ENCODE data around the gene FGF4. TPM values are rescaled to one million over a fixed set of nuclear protein-coding genes. Genes with fewer than 3 reads are reported as not detected.

Gene FGF4
- total and polyA plus RNA-seq, 12 donors, result not detected

GRCh38 chr11:69726481-69726880 is 48.7 kb downstream of the FGF4 start:
- Histone ChIP-seq H3K36me3 (replicated peaks in 1 of 2) (no peaks in the 10 kb centered on the region), H3K4me1 (replicated peaks in 1 of 2) (no peaks in the 10 kb centered on the region), H3K9me3 (replicated peaks in 1 of 3) (no peaks in the 10 kb centered on the region), H3K27ac (no peak overlapping the region), H3K4me3 (no peak overlapping the region), H3K27me3 (peaks cover 19% of the 10 kb centered on the region)
- WGBS, 4 donors, result 59 to 76% (median 68%) methylated on average over 9 to 18 of the region's 18 CpGs
- TF ChIP-seq, protein P1, sequence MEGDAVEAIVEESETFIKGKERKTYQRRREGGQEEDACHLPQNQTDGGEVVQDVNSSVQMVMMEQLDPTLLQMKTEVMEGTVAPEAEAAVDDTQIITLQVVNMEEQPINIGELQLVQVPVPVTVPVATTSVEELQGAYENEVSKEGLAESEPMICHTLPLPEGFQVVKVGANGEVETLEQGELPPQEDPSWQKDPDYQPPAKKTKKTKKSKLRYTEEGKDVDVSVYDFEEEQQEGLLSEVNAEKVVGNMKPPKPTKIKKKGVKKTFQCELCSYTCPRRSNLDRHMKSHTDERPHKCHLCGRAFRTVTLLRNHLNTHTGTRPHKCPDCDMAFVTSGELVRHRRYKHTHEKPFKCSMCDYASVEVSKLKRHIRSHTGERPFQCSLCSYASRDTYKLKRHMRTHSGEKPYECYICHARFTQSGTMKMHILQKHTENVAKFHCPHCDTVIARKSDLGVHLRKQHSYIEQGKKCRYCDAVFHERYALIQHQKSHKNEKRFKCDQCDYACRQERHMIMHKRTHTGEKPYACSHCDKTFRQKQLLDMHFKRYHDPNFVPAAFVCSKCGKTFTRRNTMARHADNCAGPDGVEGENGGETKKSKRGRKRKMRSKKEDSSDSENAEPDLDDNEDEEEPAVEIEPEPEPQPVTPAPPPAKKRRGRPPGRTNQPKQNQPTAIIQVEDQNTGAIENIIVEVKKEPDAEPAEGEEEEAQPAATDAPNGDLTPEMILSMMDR (IDR thresholded peaks at IDR 0.05), result no peak
- TF ChIP-seq POLR2A (IDR thresholded peaks at IDR 0.05), result no peak
- intact Hi-C loops (cut with DNase I), result no loop called here
- no peak for DNase-seq

GRCh38 chr11:69726019-69726418 is 49.1 kb downstream of the FGF4 start:
- DNase-seq, result no peak
- H3K4me1 ChIP-seq (replicated peaks in 1 of 2), result no peaks in the 10 kb centered on the region
- H3K4me3 ChIP-seq, result no peak overlapping the region
- 51 to 58% (median 55%) methylated on average over 9 of the region's 9 CpGs for WGBS, 4 donors
- no peaks in the 10 kb centered on the region for H3K36me3 ChIP-seq (replicated peaks in 1 of 2)
- TF ChIP-seq POLR2A (IDR thresholded peaks at IDR 0.05), result no peak
- TF ChIP-seq, protein P1 (IDR thresholded peaks at IDR 0.05), result no peak
- intact Hi-C loops (cut with DNase I), result no loop called here
- H3K27ac ChIP-seq, result no peak overlapping the region
- H3K27me3 ChIP-seq, result peaks cover 15% of the 10 kb centered on the region
- no peaks in the 10 kb centered on the region for H3K9me3 ChIP-seq (replicated peaks in 1 of 3)

DNA sequence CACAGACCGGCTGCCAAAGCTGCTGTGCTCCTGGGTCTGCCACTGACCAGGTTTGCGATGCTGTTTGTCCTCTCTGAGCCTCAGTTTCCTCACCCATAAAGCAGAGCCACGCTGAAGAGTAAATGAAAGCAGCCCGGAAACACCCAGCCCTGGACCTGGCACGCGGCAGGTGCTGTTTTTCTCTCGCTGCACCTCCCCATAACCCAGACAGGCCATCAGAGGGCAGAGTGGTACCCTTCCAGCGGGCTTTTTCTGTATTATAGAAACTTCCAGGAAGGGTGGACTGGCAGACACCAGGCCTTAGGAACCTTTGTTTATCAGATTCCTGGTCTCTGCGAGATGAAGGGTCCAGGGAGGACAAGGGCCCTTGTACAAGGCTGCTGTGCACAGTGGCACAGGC is 53.4 kb downstream of the FGF4 start:
- 24 to 58% (median 50%) methylated on average over 3 to 9 of the region's 9 CpGs for WGBS, 4 donors
- TF ChIP-seq, protein P1 (IDR thresholded peaks at IDR 0.05), result no peak
- no peak for TF ChIP-seq POLR2A (IDR thresholded peaks at IDR 0.05)
- no peak for DNase-seq
- no peaks in the 10 kb centered on the region for H3K36me3 ChIP-seq (replicated peaks in 1 of 2)
- H3K4me3 ChIP-seq, result no peak overlapping the region
- no peaks in the 10 kb centered on the region for H3K4me1 ChIP-seq (replicated peaks in 1 of 2)
- no peak overlapping the region for H3K27ac ChIP-seq
- H3K27me3 ChIP-seq, result peaks cover 20% of the 10 kb centered on the region
- intact Hi-C loops (cut with DNase I), result no loop called here
- no peaks in the 10 kb centered on the region for H3K9me3 ChIP-seq (replicated peaks in 1 of 3)

- WGBS, 4 donors, result 48 to 52% (median 50%) methylated on average over 12 to 14 of the region's 14 CpGs
- Histone ChIP-seq H3K27ac (no peak overlapping the region), H3K4me1 (replicated peaks in 1 of 2) (no peaks in the 10 kb centered on the region), H3K4me3 (no peak overlapping the region), H3K27me3 (peaks cover 18% of the 10 kb centered on the region), H3K36me3 (replicated peaks in 1 of 2) (no peaks in the 10 kb centered on the region), H3K9me3 (replicated peaks in 1 of 3) (no peaks in the 10 kb centered on the region)
- no peak for DNase-seq
- intact Hi-C loops (cut with DNase I), result no loop called here
- no peak for TF ChIP-seq POLR2A (IDR thresholded peaks at IDR 0.05)
- TF ChIP-seq, protein P1 (IDR thresholded peaks at IDR 0.05), result no peak
These were observed 54.0 kb downstream of the FGF4 start for GRCh38 chr11:69721106-69721505.

Other genes with a start within 250 kb of the FGF4 start
- gene CCND1, start 134.2 kb downstream of the FGF4 start, total RNA-seq, result 100 to 1,000 TPM in 4 of 9 donors, 10 to 100 TPM in 5; 53.5 to 149 (median 91.0) TPM
- 10 to 100 TPM; 12.1 to 42.9 (median 29.5) TPM for gene CCND1, start 134.2 kb downstream of the FGF4 start, polyA plus RNA-seq
- gene LTO1, start 100.0 kb downstream of the FGF4 start, total RNA-seq, result 10 to 100 TPM; 10.9 to 41.3 (median 21.3) TPM
- gene LTO1, start 100.0 kb downstream of the FGF4 start, polyA plus RNA-seq, result 10 to 100 TPM; 23.0 to 52.5 (median 38.4) TPM
- not detected for gene FGF19, start 71.3 kb downstream of the FGF4 start, total RNA-seq
- gene FGF19, start 71.3 kb downstream of the FGF4 start, polyA plus RNA-seq, result not detected
- not detected for gene FGF3, start 44.1 kb upstream of the FGF4 start, total RNA-seq
- not detected for gene FGF3, start 44.1 kb upstream of the FGF4 start, polyA plus RNA-seq